Renal cortical epithelial cell (primary cell): Measurements from ENCODE around the gene PALLD. TPM values are rescaled to one million over a fixed set of nuclear protein-coding genes. Genes with fewer than 3 reads are reported as not detected.

Experiments used
- DNase-seq: peaks from one replicate; pipeline ENCODE4 v3.0.0-alpha.2; 2011; ENCODE audit warnings: low read depth
- total RNA-seq: library from RNA; depleted of rRNA; stranded (reverse); fragments of >200 nt; gene quantifications from 2 replicates; pipeline ENCODE4 v1.2.3, GENCODE V29; 2014

PALLD gene
- total RNA-seq, 1 donor from 2014 or later, result 278 TPM

GRCh38 chr4:168621806-168622589, 125.1 kb downstream of the PALLD start:
- peak; percentile 70 for DNase-seq

- no peak for DNase-seq
Observed at GRCh38 chr4:168622600-168622999, 125.7 kb downstream of the PALLD start.

- DNase-seq, result no peak
Observed at GRCh38 chr4:168623011-168623410, 126.2 kb downstream of the PALLD start.

GRCh38 chr4:168623484-168623883, 126.6 kb downstream of the PALLD start:
- no peak for DNase-seq

- no peak for DNase-seq
Observed at GRCh38 chr4:168628251-168628650, 131.4 kb downstream of the PALLD start.

- no peak for DNase-seq
Observed at GRCh38 chr4:168629566-168629965, 132.7 kb downstream of the PALLD start.

GRCh38 chr4:168630445-168631187, 133.8 kb downstream of the PALLD start:
- DNase-seq, result peak; percentile 87

- DNase-seq, result peak; percentile 43
Observed at GRCh38 chr4:168631241-168632162, 134.7 kb downstream of the PALLD start.

- DNase-seq, result peak; percentile 73
Observed at GRCh38 chr4:168632301-168632725, 135.5 kb downstream of the PALLD start.

- DNase-seq, result no peak
Observed at GRCh38 chr4:168633064-168633463, 136.2 kb downstream of the PALLD start.

- no peak for DNase-seq
Observed at GRCh38 chr4:168633496-168633895, 136.6 kb downstream of the PALLD start.

- DNase-seq, result peak; percentile 95
Observed at GRCh38 chr4:168634276-168634802, 137.5 kb downstream of the PALLD start.

- no peak for DNase-seq
Observed at GRCh38 chr4:168636040-168636439, 139.2 kb downstream of the PALLD start.

- DNase-seq, result peak; percentile 81
Observed at GRCh38 chr4:168636506-168637196, 139.8 kb downstream of the PALLD start.

- no peak for DNase-seq
Observed at GRCh38 chr4:168637872-168638756, 141.3 kb downstream of the PALLD start.

- DNase-seq, result no peak
Observed at GRCh38 chr4:168639914-168640313, 143.1 kb downstream of the PALLD start.

- no peak for DNase-seq
Observed at GRCh38 chr4:168641811-168642140, 144.9 kb downstream of the PALLD start.

- no peak for DNase-seq
Observed at GRCh38 chr4:168642591-168642990, 145.7 kb downstream of the PALLD start.

- DNase-seq, result no peak
Observed at GRCh38 chr4:168643111-168643795, 146.4 kb downstream of the PALLD start.

- DNase-seq, result no peak
Observed at GRCh38 chr4:168643796-168644159, 146.9 kb downstream of the PALLD start.
